ENCODE measurements around the gene GAB2. TPM values are rescaled to one million over a fixed set of nuclear protein-coding genes. Genes with fewer than 3 reads are reported as not detected.
"Not testable (repeated sequence)": the region's sequence is repeated elsewhere in the genome, so short reads cannot be mapped to it uniquely, and the experiment has no call there.

Gene GAB2
- polyA plus RNA-seq, 2 donors = 6.2 to 6.6 TPM

GRCh38 chr11:78175862-78176261, 241.8 kb downstream of the GAB2 start:
- H3K36me3 ChIP-seq (ENCODE audit: control insufficient read depth in 2 of 2, insufficient read depth in 2 of 2, low read length in 1 of 2) = peaks cover 14 to 19% of the 10 kb centered on the region in 2 donors
- not testable (repeated sequence) for H3K27ac ChIP-seq (ENCODE audit: low read depth in 2 of 2, low read length in 1 of 2); H3K4me3 ChIP-seq (ENCODE audit: low read depth in 1 of 2, low read length in 2 of 2); H3K27me3 ChIP-seq (ENCODE audit: control insufficient read depth in 1 of 2, insufficient read depth in 2 of 2, low read length in 2 of 2); H3K4me1 ChIP-seq (ENCODE audit: control insufficient read depth in 2 of 2, insufficient read depth in 2 of 2, low read length in 1 of 2); H3K9me3 ChIP-seq (ENCODE audit: control insufficient read depth in 2 of 2, insufficient read depth in 1 of 2, low read depth in 1 of 2, low read length in 1 of 2)
- 98 to 99% methylated on average over 3 of the region's 3 CpGs for WGBS, 2 donors

- H3K36me3 ChIP-seq (ENCODE audit: control insufficient read depth in 2 of 2, insufficient read depth in 2 of 2, low read length in 1 of 2) = peaks cover 10 to 23% of the 10 kb centered on the region in 2 donors
- H3K4me1 ChIP-seq (ENCODE audit: control insufficient read depth in 2 of 2, insufficient read depth in 2 of 2, low read length in 1 of 2) = peaks cover 0 to 4% of the 10 kb centered on the region in 2 donors
- 88 to 95% methylated on average over 6 of the region's 6 CpGs for WGBS, 2 donors
- H3K4me3 ChIP-seq (ENCODE audit: low read depth in 1 of 2, low read length in 2 of 2) = no peak overlapping the region
- no peaks in the 10 kb centered on the region for H3K9me3 ChIP-seq (ENCODE audit: control insufficient read depth in 2 of 2, insufficient read depth in 1 of 2, low read depth in 1 of 2, low read length in 1 of 2)
- no peak overlapping the region for H3K27ac ChIP-seq (ENCODE audit: low read depth in 2 of 2, low read length in 1 of 2)
- H3K27me3 ChIP-seq (ENCODE audit: control insufficient read depth in 1 of 2, insufficient read depth in 2 of 2, low read length in 2 of 2) = no peaks in the 10 kb centered on the region
These were observed 245.7 kb downstream of the GAB2 start for GRCh38 chr11:78171951-78172350.

DNA sequence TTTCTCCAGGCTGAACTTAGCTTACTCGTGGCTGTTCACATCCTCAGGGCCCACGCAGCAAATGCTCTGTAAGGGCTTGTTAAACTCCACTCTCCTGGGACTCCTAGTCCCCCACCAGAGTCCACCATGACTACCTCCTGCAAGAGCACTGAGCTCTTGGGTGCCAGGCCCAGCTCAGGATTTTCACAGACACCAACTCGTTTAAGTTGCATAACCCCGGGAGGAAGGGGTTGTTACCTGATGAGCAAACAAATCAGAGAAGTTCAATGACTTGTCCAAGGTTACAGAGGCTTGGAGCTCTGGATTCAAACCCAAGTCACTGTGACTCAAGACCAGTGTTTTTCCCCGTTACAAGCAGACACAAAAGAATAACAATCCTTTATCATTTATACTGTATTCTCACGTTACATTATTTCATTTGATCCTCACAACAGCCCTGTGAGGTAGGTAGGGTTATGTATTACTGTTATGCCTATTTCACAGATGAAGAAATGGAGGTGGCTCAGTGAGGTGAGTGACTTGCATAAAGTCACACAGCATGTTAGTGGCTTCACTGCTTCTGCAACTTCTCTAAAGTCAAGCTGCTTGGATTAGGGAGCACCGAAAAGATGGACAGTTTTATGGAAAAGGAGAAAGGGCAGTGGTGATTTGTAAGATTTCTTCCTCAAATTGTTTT, 246.6 kb downstream of the GAB2 start:
- WGBS, 2 donors = 78 to 81% methylated on average over 7 of the region's 7 CpGs

DNA sequence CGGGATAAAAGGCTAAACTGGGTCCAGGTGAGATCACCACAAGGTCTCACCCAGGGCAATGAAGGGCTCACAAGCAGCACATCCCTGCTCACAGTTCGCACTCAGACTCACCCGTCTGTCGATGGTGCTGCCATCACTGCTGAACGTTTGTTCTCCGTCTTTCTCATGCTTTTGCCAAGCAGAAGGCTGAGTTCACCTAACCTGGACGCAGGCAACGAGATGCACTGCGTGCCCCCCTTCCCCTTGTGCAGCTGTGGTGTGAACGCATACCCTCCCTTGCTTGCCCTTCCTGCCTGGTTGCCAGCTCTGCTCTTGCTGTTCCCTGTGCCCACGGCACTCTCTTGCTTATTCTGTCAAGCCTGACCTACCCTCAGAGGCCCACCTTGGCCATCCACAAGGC, 247.2 kb downstream of the GAB2 start:
- Histone ChIP-seq H3K27me3 (ENCODE audit: control insufficient read depth in 1 of 2, insufficient read depth in 2 of 2, low read length in 2 of 2) (no peaks in the 10 kb centered on the region), H3K4me3 (ENCODE audit: low read depth in 1 of 2, low read length in 2 of 2) (no peak overlapping the region), H3K9me3 (ENCODE audit: control insufficient read depth in 2 of 2, insufficient read depth in 1 of 2, low read depth in 1 of 2, low read length in 1 of 2) (no peaks in the 10 kb centered on the region), H3K27ac (ENCODE audit: low read depth in 2 of 2, low read length in 1 of 2) (no peak overlapping the region), H3K4me1 (ENCODE audit: control insufficient read depth in 2 of 2, insufficient read depth in 2 of 2, low read length in 1 of 2) (peaks cover 0 to 4% of the 10 kb centered on the region in 2 donors), H3K36me3 (ENCODE audit: control insufficient read depth in 2 of 2, insufficient read depth in 2 of 2, low read length in 1 of 2) (peaks cover 9 to 21% of the 10 kb centered on the region in 2 donors)
- 91 to 92% methylated on average over 11 of the region's 11 CpGs for WGBS, 2 donors

More for the DNA sequence above, 246.6 kb downstream of the GAB2 start:
- Histone ChIP-seq H3K4me3 (ENCODE audit: low read depth in 1 of 2, low read length in 2 of 2) (no peak overlapping the region), H3K9me3 (ENCODE audit: control insufficient read depth in 2 of 2, insufficient read depth in 1 of 2, low read depth in 1 of 2, low read length in 1 of 2) (no peaks in the 10 kb centered on the region), H3K27me3 (ENCODE audit: control insufficient read depth in 1 of 2, insufficient read depth in 2 of 2, low read length in 2 of 2) (no peaks in the 10 kb centered on the region), H3K27ac (ENCODE audit: low read depth in 2 of 2, low read length in 1 of 2) (no peak overlapping the region), H3K36me3 (ENCODE audit: control insufficient read depth in 2 of 2, insufficient read depth in 2 of 2, low read length in 1 of 2) (peaks cover 9 to 21% of the 10 kb centered on the region in 2 donors), H3K4me1 (ENCODE audit: control insufficient read depth in 2 of 2, insufficient read depth in 2 of 2, low read length in 1 of 2) (peaks cover 0 to 4% of the 10 kb centered on the region in 2 donors)

DNA sequence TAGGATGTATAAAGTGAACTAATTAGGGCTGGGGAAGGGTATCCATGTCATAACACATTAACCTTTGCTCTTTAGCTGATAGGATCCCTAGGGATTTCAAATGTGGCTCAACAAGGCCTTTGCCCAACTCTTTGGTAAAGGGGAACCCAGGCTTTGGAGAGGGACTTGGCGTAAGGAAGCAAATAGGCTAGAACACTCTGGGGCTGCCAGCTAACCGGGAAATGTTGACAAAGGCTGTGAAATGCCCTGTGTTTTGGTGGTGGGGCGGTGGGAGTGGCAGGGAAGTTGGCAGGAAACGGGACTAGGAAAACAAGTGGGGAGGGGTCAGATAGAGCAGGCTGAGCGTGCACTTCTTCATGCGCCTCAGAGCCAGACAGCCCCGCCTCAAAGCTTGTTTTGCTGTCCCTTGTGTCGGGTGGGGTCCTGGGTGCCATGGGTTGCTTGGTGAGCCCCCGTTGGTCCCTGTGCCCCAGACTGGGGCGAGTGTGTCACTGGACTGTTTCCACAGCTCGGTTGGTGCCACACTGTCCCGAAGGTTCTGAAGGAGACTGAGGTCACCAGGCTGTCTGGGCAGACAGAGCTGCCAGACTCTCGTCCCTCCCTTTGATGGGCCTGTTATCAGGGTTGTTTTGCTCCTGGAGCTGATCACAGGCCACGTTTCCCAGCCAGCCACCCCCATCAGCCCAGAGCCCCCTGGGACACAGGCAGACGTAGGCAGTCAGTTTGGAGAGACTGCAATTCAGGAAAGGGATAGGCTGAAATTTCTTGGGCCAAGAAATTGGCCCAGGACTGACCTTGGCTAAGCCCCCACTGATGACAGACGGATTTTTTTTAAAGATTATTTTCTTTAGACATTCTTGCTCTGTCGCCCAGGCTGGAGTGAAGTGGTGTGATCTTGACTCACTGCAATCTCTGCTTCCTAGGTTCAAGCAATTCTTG, 248.8 kb downstream of the GAB2 start:
- H3K4me3 ChIP-seq (ENCODE audit: low read depth in 1 of 2, low read length in 2 of 2) = no peak overlapping the region
- WGBS, 2 donors = 53 to 59% methylated on average over 16 to 17 of the region's 17 CpGs
- H3K9me3 ChIP-seq (ENCODE audit: control insufficient read depth in 2 of 2, insufficient read depth in 1 of 2, low read depth in 1 of 2, low read length in 1 of 2) = no peaks in the 10 kb centered on the region

DNA sequence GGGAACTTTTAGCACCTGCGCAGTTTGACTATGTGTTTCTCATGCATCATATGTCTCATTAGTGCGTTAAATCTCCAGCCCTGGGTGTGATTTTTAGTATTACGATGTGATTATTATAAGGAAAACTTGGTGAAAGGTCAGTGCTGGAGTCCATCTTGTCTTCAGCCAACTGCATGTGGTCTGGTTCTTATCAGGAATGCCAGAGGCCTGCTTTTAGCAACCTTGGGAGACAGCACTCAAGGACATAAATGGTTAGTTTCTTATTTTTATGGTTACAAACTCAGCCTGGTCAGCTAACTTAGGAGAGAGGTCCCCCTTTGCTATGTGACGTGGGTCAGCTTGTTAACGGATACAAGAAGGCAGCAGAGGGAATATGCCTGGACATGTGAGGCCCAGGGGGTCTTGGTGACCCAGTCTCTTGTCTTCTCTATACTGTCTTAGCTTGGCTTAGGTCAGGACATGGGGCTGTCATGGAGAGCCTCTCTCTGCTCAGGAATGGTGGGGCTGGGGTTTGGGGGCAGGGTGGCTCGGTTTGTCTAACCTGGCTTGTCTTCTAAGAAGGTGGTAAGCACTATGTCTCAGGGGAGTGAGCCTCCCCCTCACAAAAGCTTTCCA, 250.7 kb downstream of the GAB2 start:
- Histone ChIP-seq H3K9me3 (ENCODE audit: control insufficient read depth in 2 of 2, insufficient read depth in 1 of 2, low read depth in 1 of 2, low read length in 1 of 2) (no peaks in the 10 kb centered on the region), H3K27ac (ENCODE audit: low read depth in 2 of 2, low read length in 1 of 2) (no peak overlapping the region), H3K4me3 (ENCODE audit: low read depth in 1 of 2, low read length in 2 of 2) (no peak overlapping the region), H3K27me3 (ENCODE audit: control insufficient read depth in 1 of 2, insufficient read depth in 2 of 2, low read length in 2 of 2) (no peaks in the 10 kb centered on the region), H3K4me1 (ENCODE audit: control insufficient read depth in 2 of 2, insufficient read depth in 2 of 2, low read length in 1 of 2) (peaks cover 0 to 4% of the 10 kb centered on the region in 2 donors), H3K36me3 (ENCODE audit: control insufficient read depth in 2 of 2, insufficient read depth in 2 of 2, low read length in 1 of 2) (peaks cover 0 to 8% of the 10 kb centered on the region in 2 donors)
- 88 to 92% methylated on average over 6 of the region's 6 CpGs for WGBS, 2 donors

More for the DNA sequence above, 248.8 kb downstream of the GAB2 start:
- no peaks in the 10 kb centered on the region for H3K27me3 ChIP-seq (ENCODE audit: control insufficient read depth in 1 of 2, insufficient read depth in 2 of 2, low read length in 2 of 2)
- H3K27ac ChIP-seq (ENCODE audit: low read depth in 2 of 2, low read length in 1 of 2) = peak overlapping the region; percentile 50 to 75
- peaks cover 6 to 17% of the 10 kb centered on the region in 2 donors for H3K36me3 ChIP-seq (ENCODE audit: control insufficient read depth in 2 of 2, insufficient read depth in 2 of 2, low read length in 1 of 2)
- H3K4me1 ChIP-seq (ENCODE audit: control insufficient read depth in 2 of 2, insufficient read depth in 2 of 2, low read length in 1 of 2) = peaks cover 0 to 4% of the 10 kb centered on the region in 2 donors

Other genes with a start within 250 kb of the GAB2 start
- 1 to 10 TPM; 6.3 to 7.0 TPM for gene KCTD21, start 229.2 kb downstream of the GAB2 start, polyA plus RNA-seq
- gene USP35, start 228.9 kb downstream of the GAB2 start, polyA plus RNA-seq = 1 to 10 TPM; 4.1 to 7.7 TPM
- 10 to 100 TPM in 1 of 2 donors, 1 to 10 TPM in 1; 8.3 to 17.2 TPM for gene NARS2, start 157.0 kb upstream of the GAB2 start, polyA plus RNA-seq